CD4-positive, alpha-beta T cell (primary cell): Measurements from ENCODE around the gene NDE1. TPM values are rescaled to one million over a fixed set of nuclear protein-coding genes. Genes with fewer than 3 reads are reported as not detected.

Experiments
- ATAC-seq: fragments of 200-7000 bp; cut with Tn5 transposase; one replicate; pipeline ENCODE4 v1.10.0; 2022; ENCODE audit warnings: mild to moderate bottlenecking; ENCODE audit not compliant: poor library complexity
- CTCF ChIA-PET: fragments of 350-600 bp; sonication (Branson Sonifier 250); formaldehyde crosslinking; loops from one replicate; lab custom pipeline; 2021; ENCODE audit warnings: antibody characterized with exemption, inconsistent platforms; lab: Charles Lee
- POLR2A ChIA-PET: fragments of 350-600 bp; sonication (Branson Sonifier 250); formaldehyde crosslinking; loops from one replicate; lab custom pipeline; 2021; ENCODE audit warnings: antibody characterized with exemption, inconsistent platforms; lab: Charles Lee
- DNase-seq, 14 experiments: peaks; one replicate each; pipeline ENCODE4 v3.0.0-alpha.2; 2013 to 2020; ENCODE audit warnings: mixed read lengths in 2 of 14
- H3K27ac ChIP-seq, 2 donors: one replicate each; pipeline versions ENCODE4 v1.5.1 to v1.7.0; 2013; ENCODE audit warnings: low read length in 2 of 2, low read depth in 1 of 2, mild to moderate bottlenecking in 1 of 2
- H3K27me3 ChIP-seq, 2 experiments: 1 replicate in 1 of 2; 2 replicates in 1 of 2; pipeline versions ENCODE4 v1.6.1 to v1.7.0; 2013; ENCODE audit warnings: low read length in 2 of 2, control low read depth in 1 of 2, mild to moderate bottlenecking in 1 of 2, moderate library complexity in 1 of 2; ENCODE audit not compliant: insufficient read depth in 2 of 2, control insufficient read depth in 1 of 2
- H3K36me3 ChIP-seq: one replicate; pipeline ENCODE4 v1.6.1; 2013; ENCODE audit warnings: low read length, control low read depth; ENCODE audit not compliant: insufficient read depth
- H3K4me1 ChIP-seq: one replicate; pipeline ENCODE4 v1.6.1; 2013; ENCODE audit warnings: low read length, control low read depth; ENCODE audit not compliant: insufficient read depth
- H3K4me3 ChIP-seq: one replicate; pipeline ENCODE4 v1.5.1; 2013; ENCODE audit warnings: mild to moderate bottlenecking, low read length, moderate library complexity
- H3K9me3 ChIP-seq, 2 experiments: 1 replicate in 1 of 2; 2 replicates in 1 of 2; pipeline versions ENCODE4 v1.6.1 to v1.7.0; 2013; ENCODE audit warnings: low read length in 2 of 2, mild to moderate bottlenecking in 2 of 2, control low read depth in 1 of 2, moderate library complexity in 1 of 2; ENCODE audit not compliant: control insufficient read depth in 1 of 2, insufficient read depth in 1 of 2
- H3K27ac Mint-ChIP-seq: one replicate; pipeline ENCODE4 v1.8.0; 2020; ENCODE audit warnings: mixed read lengths
- H3K27me3 Mint-ChIP-seq: one replicate; pipeline ENCODE4 v1.8.0; 2021; ENCODE audit warnings: mixed read lengths
- H3K36me3 Mint-ChIP-seq: one replicate; pipeline ENCODE4 v1.8.0; 2021; ENCODE audit warnings: low read depth, mixed read lengths
- H3K4me1 Mint-ChIP-seq: one replicate; pipeline ENCODE4 v1.8.0; 2021; ENCODE audit warnings: low read depth, mixed read lengths
- H3K4me3 Mint-ChIP-seq: one replicate; pipeline ENCODE4 v1.8.0; 2020; ENCODE audit warnings: mild to moderate bottlenecking, mixed read lengths
- H3K9me3 Mint-ChIP-seq: one replicate; pipeline ENCODE4 v1.8.0; 2020; ENCODE audit warnings: mixed read lengths
- intact Hi-C, 2 experiments: fragments of 100-400 bp; cut with DNase I in 1 of 2; cut with micrococcal nuclease in 1 of 2; formaldehyde crosslinking; loops; one replicate each; pipeline versions ENCODE4 v1.15.1 to v1.9.0; 2023 to 2025; cut with DNase I, micrococcal nuclease
- total RNA-seq, 174 experiments: library from RNA in 2 of 174; stranded (reverse) in 2 of 174; gene quantifications; one replicate each; pipeline ENCODE4 v1.2.3 and lab custom pipeline; 2021 to 2026
- TF ChIP-seq, protein P1 (sequence below): fragments of 200-600 bp; IDR thresholded peaks from one replicate; pipeline ENCODE4 v1.8.0; 2022; ENCODE audit warnings: antibody characterized with exemption, mild to moderate bottlenecking

The NDE1 gene
- total RNA-seq, 2 experiments from 2014 or later, result 96.6 to 106 TPM

DNA sequence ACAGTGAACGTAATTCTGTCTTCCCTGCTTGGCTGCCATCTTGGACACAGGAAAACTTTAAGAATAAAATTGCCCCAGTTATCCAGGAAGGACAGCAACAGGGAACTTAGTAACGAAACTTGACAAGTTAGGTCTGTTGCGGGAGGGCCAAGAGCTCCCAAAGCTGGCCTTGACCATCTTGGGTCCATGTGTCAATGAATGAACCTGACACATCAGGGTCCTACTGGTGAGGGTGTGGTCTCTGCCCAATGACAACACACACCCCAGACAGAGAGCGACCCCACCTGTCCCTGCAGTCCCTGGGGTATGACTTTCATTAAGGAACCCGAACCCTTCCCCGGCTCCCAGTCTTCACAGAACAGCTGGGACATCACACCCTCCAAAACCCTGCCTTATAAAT is 96.3 kb downstream of the NDE1 start:
- intact Hi-C loops, result no loop called here
- no peaks in the 10 kb centered on the region for H3K27me3 Mint-ChIP-seq
- no peak overlapping the region for H3K4me3 ChIP-seq
- DNase-seq (no peak), ATAC-seq (no peak)
- peaks cover 12% of the 10 kb centered on the region for H3K36me3 ChIP-seq
- H3K4me3 Mint-ChIP-seq, result no peak overlapping the region
- ChIA-PET POLR2A (no interaction called here), CTCF (no interaction called here)
- no peaks in the 10 kb centered on the region for H3K27me3 ChIP-seq
- peaks cover 0 to 10% of the 10 kb centered on the region in 2 experiments for H3K9me3 ChIP-seq
- H3K4me1 Mint-ChIP-seq, result no peaks in the 10 kb centered on the region
- no peaks in the 10 kb centered on the region for H3K4me1 ChIP-seq
- H3K36me3 Mint-ChIP-seq, result peaks cover 45% of the 10 kb centered on the region
- H3K27ac Mint-ChIP-seq, result no peak overlapping the region
- no peak overlapping the region for H3K27ac ChIP-seq
- H3K9me3 Mint-ChIP-seq, result no peaks in the 10 kb centered on the region
- TF ChIP-seq, protein P1, sequence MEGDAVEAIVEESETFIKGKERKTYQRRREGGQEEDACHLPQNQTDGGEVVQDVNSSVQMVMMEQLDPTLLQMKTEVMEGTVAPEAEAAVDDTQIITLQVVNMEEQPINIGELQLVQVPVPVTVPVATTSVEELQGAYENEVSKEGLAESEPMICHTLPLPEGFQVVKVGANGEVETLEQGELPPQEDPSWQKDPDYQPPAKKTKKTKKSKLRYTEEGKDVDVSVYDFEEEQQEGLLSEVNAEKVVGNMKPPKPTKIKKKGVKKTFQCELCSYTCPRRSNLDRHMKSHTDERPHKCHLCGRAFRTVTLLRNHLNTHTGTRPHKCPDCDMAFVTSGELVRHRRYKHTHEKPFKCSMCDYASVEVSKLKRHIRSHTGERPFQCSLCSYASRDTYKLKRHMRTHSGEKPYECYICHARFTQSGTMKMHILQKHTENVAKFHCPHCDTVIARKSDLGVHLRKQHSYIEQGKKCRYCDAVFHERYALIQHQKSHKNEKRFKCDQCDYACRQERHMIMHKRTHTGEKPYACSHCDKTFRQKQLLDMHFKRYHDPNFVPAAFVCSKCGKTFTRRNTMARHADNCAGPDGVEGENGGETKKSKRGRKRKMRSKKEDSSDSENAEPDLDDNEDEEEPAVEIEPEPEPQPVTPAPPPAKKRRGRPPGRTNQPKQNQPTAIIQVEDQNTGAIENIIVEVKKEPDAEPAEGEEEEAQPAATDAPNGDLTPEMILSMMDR, result no peak

DNA sequence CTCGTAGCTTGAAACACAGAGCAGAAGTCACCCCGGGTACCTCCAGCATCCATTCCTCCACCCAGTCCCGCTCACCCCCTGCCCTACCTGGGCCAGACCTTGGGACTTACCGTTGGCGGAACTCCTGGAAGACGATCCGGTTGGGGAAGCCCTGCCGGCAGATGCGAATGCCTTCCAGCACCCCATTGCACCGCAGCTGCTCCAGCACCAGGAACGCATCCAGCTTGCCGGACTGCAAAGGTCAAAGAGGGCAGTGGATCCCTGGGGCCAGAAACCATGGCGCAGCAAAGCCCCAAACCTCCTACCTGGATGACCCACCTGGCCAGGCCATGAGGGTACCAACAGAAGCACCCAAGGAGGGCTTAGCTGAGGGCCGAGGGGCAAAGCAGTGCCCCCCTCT is 97.9 kb downstream of the NDE1 start:
- Mint-ChIP-seq H3K27me3 (no peaks in the 10 kb centered on the region), H3K27ac (no peak overlapping the region), H3K36me3 (peaks cover 34% of the 10 kb centered on the region), H3K4me3 (no peak overlapping the region), H3K4me1 (no peaks in the 10 kb centered on the region), H3K9me3 (no peaks in the 10 kb centered on the region)
- peaks cover 0 to 5% of the 10 kb centered on the region in 2 experiments for H3K9me3 ChIP-seq
- H3K27ac ChIP-seq, result no peak overlapping the region
- H3K4me1 ChIP-seq, result no peaks in the 10 kb centered on the region
- intact Hi-C loops, result no loop called here
- peaks cover 8% of the 10 kb centered on the region for H3K36me3 ChIP-seq
- H3K27me3 ChIP-seq, result no peaks in the 10 kb centered on the region
- no peak for DNase-seq
- POLR2A ChIA-PET, result no interaction called here
- ATAC-seq, result no peak
- CTCF ChIA-PET, result no interaction called here
- no peak overlapping the region for H3K4me3 ChIP-seq
- TF ChIP-seq, protein P1, result no peak

DNA sequence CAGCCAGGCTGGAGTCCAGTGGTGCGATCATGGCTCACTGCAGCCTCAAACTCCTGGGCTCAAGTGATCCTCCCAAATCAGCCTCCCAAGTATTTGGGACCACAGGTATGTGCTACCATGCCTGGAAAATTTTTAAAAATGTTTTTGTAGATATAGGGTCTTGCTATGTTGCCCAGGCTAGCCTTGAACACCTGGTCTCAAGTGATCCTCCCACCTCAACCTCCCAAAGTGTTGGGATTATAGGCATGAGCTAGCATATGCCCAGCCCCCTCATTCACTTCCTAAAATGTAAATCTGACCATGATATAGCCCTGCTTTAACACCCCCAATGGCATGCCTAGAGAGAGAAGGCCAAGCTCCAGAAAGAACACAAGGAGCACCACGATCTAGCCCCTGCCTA is 98.6 kb downstream of the NDE1 start:
- H3K27ac Mint-ChIP-seq, result no peak overlapping the region
- Histone ChIP-seq H3K4me3 (no peak overlapping the region), H3K27ac (no peak overlapping the region), H3K27me3 (no peaks in the 10 kb centered on the region), H3K36me3 (peaks cover 5% of the 10 kb centered on the region), H3K9me3 (peaks cover 0 to 5% of the 10 kb centered on the region in 2 experiments), H3K4me1 (no peaks in the 10 kb centered on the region)
- CTCF ChIA-PET, result no interaction called here
- no peaks in the 10 kb centered on the region for H3K9me3 Mint-ChIP-seq
- TF ChIP-seq, protein P1, result no peak
- no peaks in the 10 kb centered on the region for H3K4me1 Mint-ChIP-seq
- no peak overlapping the region for H3K4me3 Mint-ChIP-seq
- peaks cover 27% of the 10 kb centered on the region for H3K36me3 Mint-ChIP-seq
- no peaks in the 10 kb centered on the region for H3K27me3 Mint-ChIP-seq
- ATAC-seq, result no peak
- intact Hi-C loops, result no loop called here
- POLR2A ChIA-PET, result no interaction called here
- DNase-seq, result no peak
